Measurements from ENCODE around the gene LRRC25. TPM values are rescaled to one million over a fixed set of nuclear protein-coding genes. Genes with fewer than 3 reads are reported as not detected.
A peak's percentile ranks its signal among the peaks of the same experiment; 100 is the strongest.

LRRC25 gene
- total RNA-seq, 6 experiments from 2014 or later, result 1.9 to 12.6 (median 3.2) TPM

GRCh38 chr19:18388100-18388959, 9.1 kb downstream of the LRRC25 start:
- Histone ChIP-seq H3K36me3 (no peaks in the 10 kb centered on the region), H3K4me1 (peaks cover 0 to 35% (median 12%) of the 10 kb centered on the region in 4 donors), H3K9me3 (no peaks in the 10 kb centered on the region), H3K27ac (peak overlapping the region in 1 of 3 donors; percentile 40), H3K27me3 (no peaks in the 10 kb centered on the region), H3K4me3 (peak overlapping the region in 2 of 3 donors; percentile 23 to 66)
- WGBS (ENCODE audit: insufficient coverage, low coverage, low lambda C conversion rate, missing lambda C conversion rate), result no CpG with 5 or more reads among the region's 86 CpGs
- intact Hi-C loops (cut with DNase I), result no loop called here
- TF ChIP-seq CTCF (IDR thresholded peaks at IDR 0.05) (peak; percentile 87 to 98 (median 94)), POLR2A (IDR thresholded peaks at IDR 0.05) (peak; percentile 38)
- ATAC-seq, result peak; percentile 24 to 54 (median 40)
- DNase-seq, result peak; percentile 74 to 84 (median 82)

- peak; percentile 24 to 56 (median 48) for ATAC-seq
- intact Hi-C loops (cut with DNase I), result no loop called here
- 80% methylated on average over 1 of the region's 14 CpGs for WGBS (ENCODE audit: insufficient coverage, low coverage, low lambda C conversion rate, missing lambda C conversion rate)
These were observed 10.7 kb downstream of the LRRC25 start for GRCh38 chr19:18386543-18387271.

GRCh38 chr19:18385675-18386542, 11.5 kb downstream of the LRRC25 start, which contains the start of gene GDF15:
Gene GDF15, plus strand, starts transcription at chr19:18386158. Its CDS starts 32 bp downstream, at chr19:18386190.
- peak; percentile 94 to 98 (median 97) for DNase-seq
- intact Hi-C loops (cut with DNase I), result no loop called here
- peak within 1 kb of the TSS; percentile 27 to 66 (median 48) for H3K4me3 ChIP-seq
- H3K27ac ChIP-seq, result peak within 1 kb of the TSS; percentile 53 to 90 (median 64)
- peaks cover 0 to 42% (median 16%) of the 10 kb centered on the region in 4 donors for H3K4me1 ChIP-seq
- TF ChIP-seq CTCF (IDR thresholded peaks at IDR 0.05), result peak; percentile 72 to 90 (median 80)
- TF ChIP-seq POLR2A (IDR thresholded peaks at IDR 0.05), result peak; percentile 96
- H3K36me3 ChIP-seq, result no peaks in the 10 kb centered on the region
- 5% methylated on average over 6 of the region's 33 CpGs for WGBS (ENCODE audit: insufficient coverage, low coverage, low lambda C conversion rate, missing lambda C conversion rate)
- H3K27me3 ChIP-seq, result no peaks in the 10 kb centered on the region
- no peaks in the 10 kb centered on the region for H3K9me3 ChIP-seq
- ATAC-seq, result peak; percentile 78 to 89 (median 84)

More at GRCh38 chr19:18386543-18387271, 10.7 kb downstream of the LRRC25 start:
- H3K27ac ChIP-seq, result peak overlapping the region; percentile 53 to 90 (median 58)
- DNase-seq, result peak in 2 of 3 donors; percentile 79 to 83
- peaks cover 0 to 40% (median 16%) of the 10 kb centered on the region in 4 donors for H3K4me1 ChIP-seq
- H3K27me3 ChIP-seq, result no peaks in the 10 kb centered on the region
- TF ChIP-seq POLR2A (IDR thresholded peaks at IDR 0.05) (peak; percentile 17), CTCF (IDR thresholded peaks at IDR 0.05) (no peak)
- H3K36me3 ChIP-seq, result no peaks in the 10 kb centered on the region
- H3K9me3 ChIP-seq, result no peaks in the 10 kb centered on the region
- H3K4me3 ChIP-seq, result peak overlapping the region; percentile 27 to 66 (median 48)

GRCh38 chr19:18385359-18385674, 12.1 kb downstream of the LRRC25 start:
- intact Hi-C loops (cut with DNase I), result no loop called here
- Histone ChIP-seq H3K9me3 (no peaks in the 10 kb centered on the region), H3K4me3 (no peak overlapping the region), H3K36me3 (no peaks in the 10 kb centered on the region), H3K4me1 (peaks cover 0 to 47% (median 16%) of the 10 kb centered on the region in 4 donors), H3K27ac (peak overlapping the region; percentile 53 to 90 (median 64)), H3K27me3 (no peaks in the 10 kb centered on the region)
- WGBS (ENCODE audit: insufficient coverage, low coverage, low lambda C conversion rate, missing lambda C conversion rate), result 93% methylated on average over 3 of the region's 3 CpGs
- DNase-seq (no peak), ATAC-seq (no peak)
- TF ChIP-seq CTCF (IDR thresholded peaks at IDR 0.05), result no peak
- TF ChIP-seq POLR2A (IDR thresholded peaks at IDR 0.05), result no peak
